Measurements from ENCODE around the gene CREB5.

Gene CREB5

DNA sequence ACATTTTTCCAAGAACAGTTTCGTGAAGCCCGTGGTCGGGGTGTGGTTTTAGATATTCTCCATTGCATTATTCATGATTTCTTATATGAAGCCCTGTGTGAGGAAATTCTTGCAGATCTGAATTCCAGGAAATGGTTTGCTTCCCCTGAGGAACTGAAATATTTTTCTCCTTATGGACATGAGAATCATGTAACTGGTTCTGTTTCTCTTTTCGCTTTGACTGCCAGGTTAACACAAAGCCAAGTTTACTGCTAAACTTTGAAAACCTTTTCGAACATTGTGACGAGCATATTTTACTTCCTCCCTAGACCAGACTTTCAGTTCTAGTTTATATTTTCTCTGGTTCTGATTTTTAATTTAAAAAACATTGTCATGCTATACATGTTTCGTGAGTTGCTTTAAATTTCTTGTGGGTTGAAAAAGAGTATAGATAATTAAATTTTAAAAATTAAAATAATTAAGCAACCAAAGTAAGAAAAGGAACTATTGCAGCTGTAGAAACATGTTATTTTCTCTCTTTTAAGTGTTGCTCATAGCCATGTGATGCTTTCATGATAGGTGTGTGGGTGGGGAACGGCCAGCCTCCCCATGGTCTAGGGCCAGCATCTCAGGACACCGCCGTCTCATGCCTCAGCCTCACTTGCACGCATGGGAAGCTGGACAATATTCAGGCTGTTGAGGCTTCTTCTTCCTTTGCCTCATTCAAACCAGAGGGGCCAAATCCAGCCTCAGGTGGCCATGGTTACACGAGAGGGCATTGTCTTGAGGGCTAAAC lies 97.1 kb downstream of the CREB5 start:
- peak in 5 of 56 donors; percentile 2 to 25 (median 5) for DNase-seq

DNA sequence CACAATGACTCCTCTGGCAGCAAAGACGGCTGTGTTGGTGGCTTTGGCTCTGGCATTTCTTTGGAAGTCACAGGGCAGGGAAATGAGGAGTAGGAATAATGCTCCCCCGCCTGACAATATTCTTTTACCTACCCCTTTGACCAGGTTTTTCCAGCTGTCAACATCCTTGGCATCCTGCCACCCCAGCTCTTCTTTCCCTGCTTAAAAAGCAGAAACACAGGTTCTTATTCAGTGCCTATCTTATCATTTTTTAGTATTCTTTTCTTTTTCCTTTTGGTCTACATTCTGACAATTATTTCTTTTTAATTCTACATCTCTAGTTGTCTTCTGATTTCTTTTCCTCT lies 97.7 kb downstream of the CREB5 start:
- DNase-seq = no peak

DNA sequence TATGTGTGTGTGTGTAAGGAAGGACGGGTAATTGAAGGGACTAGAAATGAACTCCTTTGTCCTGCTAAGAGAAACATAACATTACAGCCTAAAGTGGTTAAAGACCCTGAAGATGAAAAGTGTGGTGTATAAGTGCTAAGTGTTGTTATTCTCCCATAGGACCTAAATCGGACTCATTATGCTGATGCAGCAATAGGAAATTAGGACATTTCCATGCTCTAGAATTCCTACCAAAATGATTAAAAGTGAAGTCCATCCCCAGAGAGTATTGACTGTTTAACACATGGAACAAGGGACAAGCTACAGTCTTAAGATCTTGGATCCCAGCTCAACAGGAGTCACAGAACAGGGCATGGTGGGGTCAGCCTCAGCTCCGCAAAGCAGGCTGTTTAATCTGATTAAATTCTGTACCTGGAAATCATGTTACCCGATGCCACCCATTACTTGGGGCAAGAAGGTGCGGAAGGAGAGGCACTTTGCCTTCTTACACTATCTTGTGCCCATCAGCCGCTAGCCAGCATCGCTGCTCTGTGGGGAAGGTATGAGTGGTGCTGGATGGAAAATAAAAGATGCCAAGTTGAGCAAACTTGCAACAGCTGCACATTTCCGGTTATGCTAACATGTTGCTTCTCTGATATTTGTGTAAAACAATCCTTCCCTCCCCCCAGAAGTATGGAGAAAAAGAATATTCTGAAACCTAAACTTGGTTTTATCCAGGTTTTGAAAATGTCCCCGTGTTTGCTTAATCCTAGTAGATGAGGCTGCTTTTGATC lies 100.5 kb downstream of the CREB5 start:
- no peak for DNase-seq

DNA sequence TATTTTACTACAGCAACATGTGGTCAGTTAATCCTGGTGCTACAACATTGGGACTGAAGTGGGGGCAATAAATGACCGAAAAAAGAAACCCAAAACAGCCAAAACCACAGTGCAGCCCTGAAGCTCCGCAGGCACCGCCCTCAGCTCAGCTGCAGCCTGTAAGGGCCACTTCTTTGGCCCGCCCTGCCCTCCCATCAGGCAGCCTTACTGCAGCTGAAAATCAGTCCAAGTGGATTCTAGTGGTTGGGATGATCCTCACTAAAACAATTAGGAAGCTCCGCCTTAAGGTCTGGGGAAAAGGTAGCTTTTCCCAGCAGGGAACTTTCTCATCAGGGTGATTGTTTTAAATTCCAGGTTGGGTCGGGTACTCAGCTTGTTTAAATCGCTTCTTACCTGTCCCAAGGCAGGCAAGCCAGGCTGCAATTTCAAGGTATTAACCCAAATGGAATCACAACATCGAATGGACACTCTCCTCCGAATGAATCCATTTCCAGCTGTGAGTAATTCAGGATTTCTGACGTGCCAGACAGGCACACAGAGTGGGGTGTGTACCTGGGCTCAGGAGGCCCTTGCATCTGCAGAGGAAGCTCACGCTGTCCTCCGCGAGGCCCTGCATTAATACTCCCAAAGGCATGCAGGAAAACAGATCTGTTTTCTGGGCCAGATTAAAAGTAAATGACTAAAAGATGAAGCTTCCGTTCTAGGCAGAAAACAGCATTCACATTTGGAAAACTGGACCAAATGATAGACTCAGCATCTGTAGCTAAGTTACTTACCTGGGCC lies 104.3 kb downstream of the CREB5 start:
- DNase-seq = no peak

DNA sequence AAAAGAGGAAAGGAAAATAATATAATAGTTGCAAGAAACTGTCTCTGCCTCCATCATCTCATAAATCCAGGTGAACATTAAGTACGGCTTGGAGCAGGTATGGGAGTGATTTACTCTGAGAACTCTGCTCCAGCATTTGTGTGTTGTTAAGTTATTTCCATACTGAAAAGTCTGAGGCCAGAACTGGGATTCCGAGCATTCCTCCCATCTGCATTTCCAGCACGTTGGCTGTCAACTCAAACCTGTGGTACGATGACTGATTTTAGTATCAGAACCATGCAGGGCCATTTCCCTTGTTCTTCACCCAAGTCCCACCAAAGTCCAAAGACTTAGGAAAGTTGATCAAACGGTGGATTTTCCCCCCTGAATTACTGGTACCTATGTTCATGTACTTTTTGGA lies 104.9 kb downstream of the CREB5 start:
- DNase-seq = no peak

DNA sequence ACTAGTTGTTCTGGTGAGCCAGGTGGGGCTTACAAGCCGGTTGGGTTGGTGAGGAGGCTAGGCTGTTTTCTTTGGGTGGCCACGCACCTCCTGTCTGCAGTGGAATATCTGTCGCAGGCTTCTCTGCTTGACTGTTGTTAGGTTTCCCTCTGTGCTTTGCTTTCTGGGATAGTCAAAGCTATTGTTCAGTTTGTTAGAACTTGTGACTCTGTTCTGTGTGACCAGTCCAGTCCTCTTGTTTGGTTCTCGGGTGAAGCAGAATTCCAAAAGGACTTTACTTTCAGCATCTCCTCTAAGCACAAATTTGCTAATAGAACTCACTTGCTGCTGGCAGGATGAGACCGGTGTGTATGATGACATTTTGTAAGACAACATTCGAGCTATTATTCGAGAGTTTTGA lies 105.3 kb downstream of the CREB5 start:
- no peak for DNase-seq

DNA sequence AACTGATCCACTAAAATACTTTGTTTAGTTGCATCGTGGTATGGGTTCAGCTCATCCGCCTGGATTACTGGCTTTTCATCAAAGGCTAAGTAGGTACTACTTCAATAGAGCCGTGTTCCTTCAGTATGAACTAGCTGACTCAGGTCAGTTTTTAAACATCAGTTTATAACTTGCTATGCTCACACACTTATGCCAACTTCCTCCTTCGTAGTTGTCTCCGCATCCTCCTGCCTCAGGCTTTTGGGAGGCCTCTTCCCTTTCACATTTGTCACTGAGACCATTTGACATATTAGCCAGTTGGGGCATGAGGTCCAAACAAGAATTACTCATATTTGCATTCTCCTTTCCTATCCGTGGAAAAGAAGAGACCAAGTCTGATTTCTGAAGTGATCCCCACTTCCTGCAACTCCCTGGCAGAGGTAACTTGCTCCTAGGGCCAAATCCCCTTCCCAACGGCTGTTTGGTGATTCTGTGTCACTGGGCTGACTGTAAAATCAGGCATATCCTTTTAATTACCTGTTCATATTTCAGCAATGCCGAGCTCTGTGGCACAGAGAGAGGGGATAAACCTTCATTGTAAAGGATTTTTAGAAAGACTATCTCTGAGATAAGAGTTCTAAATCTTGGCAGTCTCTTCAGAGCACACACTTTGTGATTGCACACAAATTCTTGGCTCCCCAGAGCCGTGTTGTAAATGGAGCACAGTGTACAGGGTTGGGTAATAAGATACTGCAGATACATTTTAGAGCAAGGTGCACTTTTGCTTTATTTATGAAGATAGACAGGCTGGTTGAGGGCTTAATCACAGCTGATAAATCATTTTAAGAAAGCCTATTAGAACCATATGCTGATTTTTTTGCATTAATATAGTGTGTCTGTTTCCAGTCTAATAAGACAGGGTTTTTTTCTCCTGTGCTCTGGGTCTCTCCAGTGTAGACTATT lies 108.0 kb downstream of the CREB5 start:
- no peak for DNase-seq

DNA sequence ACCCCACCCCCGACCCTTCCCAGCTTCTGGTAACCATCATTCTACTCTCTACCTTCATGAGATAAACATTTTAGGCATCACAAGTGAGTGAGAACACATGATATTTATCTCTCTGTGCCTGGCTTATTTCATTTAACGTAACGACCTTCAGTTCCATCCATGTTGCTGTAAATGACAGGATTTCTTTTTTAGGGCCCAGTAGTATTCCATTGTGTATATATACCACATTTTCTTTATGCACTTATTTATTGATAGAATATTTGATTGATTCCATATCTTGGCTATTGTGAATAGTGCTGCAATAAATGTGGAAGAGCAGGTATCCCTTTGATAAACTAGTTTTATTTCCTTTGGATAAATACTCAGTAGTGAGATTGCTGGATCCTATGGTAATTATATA lies 112.7 kb downstream of the CREB5 start:
- DNase-seq = no peak

DNA sequence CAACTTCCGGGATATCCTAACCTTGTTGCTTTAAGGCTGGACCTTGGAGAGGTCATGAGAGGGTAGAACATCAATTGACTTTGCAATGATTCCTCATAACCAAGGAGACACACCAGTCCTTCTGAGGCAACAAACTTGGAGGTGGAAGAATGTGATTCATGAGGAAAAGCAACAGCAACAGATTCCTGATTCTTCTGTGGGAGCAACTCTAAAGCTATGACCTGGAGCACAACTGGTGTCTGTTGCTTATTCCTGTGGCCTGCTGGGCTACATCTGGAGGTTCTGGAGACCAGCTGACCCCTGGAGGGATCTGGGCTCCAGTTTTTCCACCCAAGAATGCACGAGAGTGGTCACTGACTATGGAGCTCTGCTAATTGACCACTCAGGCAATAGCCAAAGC lies 116.6 kb downstream of the CREB5 start:
- DNase-seq = no peak

DNA sequence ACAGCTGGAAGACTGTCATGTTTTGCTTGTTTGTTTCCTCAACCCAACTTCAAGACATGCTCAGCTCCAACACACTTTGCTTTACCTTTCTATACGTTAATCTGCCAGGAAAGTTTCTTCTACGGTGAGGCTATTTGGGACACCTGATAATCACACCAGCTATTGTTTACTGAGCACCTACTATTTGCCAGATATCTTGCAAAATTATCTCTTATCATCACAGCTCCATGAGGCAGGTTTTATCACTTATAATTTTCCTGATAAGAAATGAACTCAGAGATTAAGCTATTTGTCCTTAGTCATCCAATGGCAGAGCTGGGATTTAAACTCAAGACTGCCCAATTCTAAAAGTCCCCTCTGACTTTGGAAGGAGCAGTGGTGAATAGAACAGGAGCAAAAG lies 117.4 kb downstream of the CREB5 start:
- no peak for DNase-seq

DNA sequence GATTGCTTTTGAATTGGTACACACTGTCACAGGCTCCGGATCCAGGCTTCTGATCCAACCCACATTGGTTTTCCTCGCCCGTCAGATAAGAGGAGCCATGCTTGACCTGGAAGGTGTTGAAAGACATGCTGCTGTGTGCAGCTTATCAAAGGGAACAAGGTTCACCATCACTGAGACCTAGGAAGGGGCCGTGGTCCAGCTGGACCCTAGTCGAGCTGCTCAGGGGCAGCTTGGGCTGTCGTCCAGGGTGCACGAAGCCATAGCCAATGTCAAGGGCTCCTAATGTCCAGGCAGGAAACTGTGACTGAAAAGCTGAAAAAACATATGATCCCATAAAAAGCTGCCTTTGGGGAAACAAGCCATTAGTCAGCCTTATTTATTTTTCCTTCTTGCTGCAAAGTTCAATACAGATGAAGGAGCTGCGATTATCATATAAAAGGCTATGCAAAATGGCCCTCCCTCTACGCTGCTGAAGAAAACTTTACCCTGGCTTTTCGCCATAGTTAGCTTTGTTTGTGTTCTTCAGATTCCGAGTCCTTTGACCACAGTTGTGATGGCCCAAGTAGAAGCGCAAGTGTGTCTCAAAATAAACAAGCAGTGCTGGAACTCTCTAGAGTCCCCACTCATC lies 118.0 kb downstream of the CREB5 start:
- DNase-seq = no peak

DNA sequence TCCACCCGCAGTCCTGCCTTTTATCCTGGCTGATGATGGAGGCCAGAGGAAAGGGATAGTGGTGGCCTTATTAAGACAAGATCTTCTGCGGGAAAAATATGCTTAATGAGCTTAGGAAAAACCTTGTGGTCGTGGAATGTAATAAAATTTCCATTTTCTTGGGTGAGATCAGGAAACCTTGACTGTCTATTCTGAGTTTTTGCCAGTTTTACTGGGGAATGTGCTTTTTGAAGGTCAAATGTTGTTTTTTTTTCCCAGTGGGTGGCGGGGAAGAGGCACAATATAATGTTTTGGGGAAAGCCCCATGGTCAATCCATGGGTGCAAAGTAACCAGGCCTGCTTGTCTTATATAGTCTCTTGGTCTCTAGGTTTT lies 118.5 kb downstream of the CREB5 start:
- no peak for DNase-seq

DNA sequence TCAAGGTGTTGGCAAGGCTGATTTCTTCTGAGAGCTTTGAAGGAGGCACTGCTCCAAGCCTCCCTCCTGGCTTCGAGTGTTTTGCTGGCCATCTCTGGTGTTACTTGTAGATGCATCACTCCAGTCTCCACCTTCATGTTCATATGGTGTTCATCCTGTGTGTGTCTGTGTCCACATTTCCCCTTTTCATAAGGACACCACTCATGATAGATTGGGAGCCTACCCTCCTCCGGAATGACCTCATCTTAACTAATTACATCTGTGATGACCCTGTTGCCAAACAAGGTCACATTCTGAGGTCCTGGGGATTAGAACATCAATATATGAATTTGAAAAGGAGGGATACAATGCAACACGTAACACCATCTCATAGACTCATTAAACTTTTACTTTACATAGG lies 119.0 kb downstream of the CREB5 start:
- no peak for DNase-seq

DNA sequence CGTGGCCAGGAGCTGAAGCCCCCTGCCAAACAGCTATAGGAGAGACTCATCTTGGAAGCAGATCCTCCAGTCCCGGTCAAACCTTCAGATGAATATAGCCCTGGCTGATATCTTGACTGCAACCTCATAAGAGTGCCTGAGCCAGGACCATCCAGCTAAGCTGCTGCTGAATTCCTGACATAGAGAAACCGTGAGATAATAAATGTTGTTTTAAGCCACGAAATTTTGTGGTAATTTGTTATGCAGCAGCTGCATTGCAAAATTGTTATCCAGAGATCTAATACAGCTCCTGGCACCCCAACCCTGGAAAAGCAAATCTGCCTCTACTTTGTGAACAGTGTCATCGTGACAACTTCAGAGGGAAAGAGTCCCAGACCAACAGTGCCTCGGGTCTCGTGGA lies 119.9 kb downstream of the CREB5 start:
- DNase-seq = no peak

DNA sequence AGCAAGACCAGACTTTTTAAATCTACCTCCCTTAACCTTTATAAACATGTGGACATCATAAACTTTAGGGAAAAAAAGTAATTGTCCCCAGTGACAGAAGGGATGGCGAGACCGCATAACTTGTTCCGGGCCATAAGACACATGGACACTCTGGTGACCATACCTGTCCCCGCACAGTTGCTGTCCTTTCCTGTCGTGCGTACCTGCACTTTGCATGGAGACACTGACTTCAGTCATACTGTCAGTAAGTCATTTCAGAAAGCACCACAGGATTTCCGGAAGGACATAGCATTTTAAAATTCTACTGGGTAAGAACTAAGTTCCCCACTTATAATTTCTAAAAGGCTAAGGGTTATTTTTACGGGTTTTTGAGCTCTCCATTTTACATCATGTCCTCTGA lies 120.9 kb downstream of the CREB5 start:
- no peak for DNase-seq

DNA sequence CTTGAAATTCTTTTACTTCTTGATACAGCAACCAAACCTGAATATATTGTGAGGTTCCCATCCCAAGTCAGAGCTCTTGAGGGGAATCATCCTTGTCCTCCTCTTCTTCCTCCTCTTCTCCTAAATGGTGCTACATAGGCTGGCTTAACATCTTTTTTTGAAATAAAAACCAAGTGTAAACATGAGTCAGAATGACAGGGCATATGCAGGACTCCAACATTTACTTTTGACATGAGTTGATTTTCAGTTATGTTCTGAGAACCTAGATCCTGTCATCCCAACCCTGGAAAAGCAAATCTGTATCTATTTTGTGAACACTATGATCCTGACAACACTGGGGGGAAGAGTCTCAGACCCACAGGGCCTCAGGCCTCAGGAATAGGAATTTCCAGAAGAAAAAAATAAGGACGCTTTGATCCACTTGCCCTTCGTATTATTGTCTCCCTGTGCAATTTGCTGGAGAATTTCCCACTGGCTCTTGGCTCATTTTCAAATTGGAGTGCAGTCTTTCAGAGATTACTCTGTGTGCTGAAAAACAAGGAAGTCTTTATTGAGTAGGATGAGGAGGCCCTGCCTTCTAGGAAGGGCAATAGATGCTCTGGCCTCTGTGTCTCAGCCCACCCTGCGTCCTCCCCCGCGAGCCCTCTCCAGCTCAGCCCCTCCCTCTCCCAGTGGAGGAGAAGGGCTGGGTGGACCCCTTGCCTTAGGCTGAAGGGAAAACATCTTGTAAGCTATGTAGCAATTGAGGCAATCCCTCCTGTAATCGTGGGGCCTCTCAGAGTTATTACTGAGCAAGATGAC lies 121.6 kb downstream of the CREB5 start:
- peak in 47 of 56 donors; percentile 2 to 82 (median 30) for DNase-seq

DNA sequence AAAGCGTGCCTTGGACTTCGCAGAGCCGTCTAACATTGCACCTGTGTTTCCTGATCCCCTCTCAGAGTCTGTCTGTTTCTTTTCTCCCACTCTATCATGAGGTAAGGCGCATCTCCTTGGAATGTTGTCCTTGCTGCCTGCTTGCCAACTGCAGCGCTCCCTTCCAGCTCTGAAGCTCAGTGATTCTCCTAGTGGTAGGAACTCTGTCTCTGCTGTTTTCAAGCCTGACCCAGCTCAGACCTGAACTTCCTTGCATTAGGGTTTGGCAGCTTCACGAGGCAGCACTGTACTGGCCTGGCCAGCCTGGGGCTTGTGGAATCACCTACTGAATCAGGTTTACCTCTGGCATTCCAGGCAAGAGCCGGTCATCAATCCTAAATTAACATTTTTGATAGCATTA lies 123.9 kb downstream of the CREB5 start:
- DNase-seq = no peak

DNA sequence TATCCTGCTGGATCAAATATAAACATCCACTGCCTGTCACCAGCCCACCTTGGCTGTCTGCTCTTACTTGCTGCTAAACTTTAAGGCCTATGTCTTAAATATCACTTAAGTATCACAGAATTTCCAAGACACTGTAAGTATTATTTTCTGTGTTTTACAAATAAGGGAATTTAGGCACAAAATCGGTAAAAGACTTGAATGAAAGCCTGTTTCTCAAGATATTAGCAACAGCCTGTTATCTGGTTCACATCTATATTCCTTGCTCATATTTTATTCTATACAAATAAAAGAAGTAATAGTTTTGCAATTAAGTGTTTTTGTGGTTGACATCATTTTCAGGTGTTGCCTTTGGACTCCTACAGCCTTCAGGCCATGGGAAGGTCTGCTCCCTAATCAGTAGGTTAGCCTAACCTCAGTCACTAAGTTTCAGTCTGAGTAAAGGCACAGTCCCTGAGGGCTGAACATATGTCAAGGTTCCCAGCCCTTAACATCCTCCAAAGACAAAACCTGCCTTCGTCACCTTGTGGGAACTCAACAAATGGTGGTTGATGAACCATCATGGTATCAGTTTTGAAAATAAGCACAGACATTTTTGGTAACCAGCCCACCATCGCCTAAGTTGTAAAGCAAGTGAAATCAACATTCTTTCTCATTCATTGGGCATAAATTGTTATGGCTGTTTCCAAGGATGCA lies 127.1 kb downstream of the CREB5 start:
- no peak for DNase-seq

DNA sequence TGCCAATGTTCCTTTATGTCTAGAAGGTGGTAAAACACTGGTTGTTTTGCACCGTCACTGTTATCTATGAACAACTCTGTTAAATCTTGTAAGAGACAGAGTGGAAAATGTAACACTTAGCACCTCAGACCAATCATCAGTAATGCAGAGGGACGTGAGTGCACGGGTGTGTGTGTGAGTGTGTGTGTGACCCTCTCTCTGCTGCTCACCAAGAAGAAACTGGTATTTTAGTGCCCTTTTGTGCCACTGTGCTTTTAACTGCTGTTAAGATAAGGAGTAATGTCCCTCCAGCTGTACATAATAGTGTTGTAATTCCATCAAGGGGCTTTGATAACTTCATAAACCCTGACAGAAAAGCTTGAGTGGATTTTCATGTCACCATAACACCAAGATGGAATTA lies 130.1 kb downstream of the CREB5 start:
- DNase-seq = no peak

All from amygdala (tissue), 56 donors.